Measurements from ENCODE around the gene ACTA1.

ACTA1 gene

DNA sequence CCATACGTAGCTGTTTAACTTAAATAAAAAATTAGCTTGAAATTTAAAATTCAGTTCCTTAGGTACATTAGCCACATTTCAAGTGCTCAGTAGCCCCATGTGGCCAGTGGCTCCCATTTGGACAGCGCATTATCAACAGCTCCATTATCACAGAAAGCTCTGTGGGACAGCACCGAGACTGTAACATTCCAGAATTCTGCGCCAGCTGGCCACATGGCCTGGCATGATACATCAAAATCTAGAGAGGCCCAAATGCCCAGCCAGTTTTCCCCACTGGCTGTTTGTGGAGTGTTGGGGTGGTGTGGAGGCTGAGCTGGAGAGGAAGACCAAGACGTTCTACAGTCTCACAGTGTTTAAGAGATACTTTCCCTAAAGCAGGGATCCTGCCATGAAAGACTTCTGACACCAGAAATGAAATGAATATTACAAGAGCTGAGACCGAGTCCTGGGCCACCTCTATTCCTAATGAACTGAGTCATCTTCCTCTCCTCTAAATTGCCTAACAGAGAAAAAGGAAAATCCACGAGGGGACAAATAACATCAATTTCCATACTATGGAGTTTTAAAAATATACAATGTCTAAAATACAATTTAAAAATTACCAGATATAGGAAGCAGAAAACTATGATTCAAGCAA lies 27.3 kb upstream of the ACTA1 start:
- no peak overlapping the region for H3K27ac ChIP-seq (ENCODE audit: low read length)
- H3K9me3 ChIP-seq (ENCODE audit: insufficient read depth, low read depth, low read length) = no peaks in the 10 kb centered on the region
- H3K4me3 ChIP-seq (ENCODE audit: low read length) = no peak overlapping the region
- H3K36me3 ChIP-seq (ENCODE audit: insufficient read depth, low read depth, low read length) = peaks cover 94% of the 10 kb centered on the region
- H3K27me3 ChIP-seq (ENCODE audit: insufficient read depth, low read length) = no peaks in the 10 kb centered on the region
- H3K4me1 ChIP-seq (ENCODE audit: insufficient read depth, low read length) = no peaks in the 10 kb centered on the region
- no peak overlapping the region for H3K9ac ChIP-seq (ENCODE audit: low read depth, low read length)

DNA sequence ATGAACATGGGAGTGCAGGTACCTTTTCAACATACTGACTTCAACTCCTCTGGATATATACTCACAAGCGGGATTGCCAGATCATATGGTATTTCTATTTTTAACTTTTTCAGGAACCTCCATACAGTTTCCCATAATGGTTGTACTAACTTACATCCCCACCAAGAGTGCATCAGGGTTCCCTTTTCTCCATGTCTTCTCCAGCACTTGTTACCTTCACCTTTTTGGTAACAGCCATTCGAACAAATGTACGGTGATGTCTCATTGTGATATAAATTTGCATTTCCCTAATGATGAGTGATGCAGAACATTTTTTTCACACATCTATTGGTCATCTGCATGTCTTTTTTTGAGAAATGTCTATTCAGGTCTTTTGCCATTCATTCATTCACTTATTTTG lies 25.9 kb upstream of the ACTA1 start:
- Histone ChIP-seq H3K9ac (ENCODE audit: low read depth, low read length) (no peak overlapping the region), H3K9me3 (ENCODE audit: insufficient read depth, low read depth, low read length) (no peaks in the 10 kb centered on the region), H3K4me1 (ENCODE audit: insufficient read depth, low read length) (no peaks in the 10 kb centered on the region), H3K36me3 (ENCODE audit: insufficient read depth, low read depth, low read length) (peaks cover 94% of the 10 kb centered on the region), H3K27ac (ENCODE audit: low read length) (no peak overlapping the region), H3K4me3 (ENCODE audit: low read length) (no peak overlapping the region), H3K27me3 (ENCODE audit: insufficient read depth, low read length) (no peaks in the 10 kb centered on the region)

DNA sequence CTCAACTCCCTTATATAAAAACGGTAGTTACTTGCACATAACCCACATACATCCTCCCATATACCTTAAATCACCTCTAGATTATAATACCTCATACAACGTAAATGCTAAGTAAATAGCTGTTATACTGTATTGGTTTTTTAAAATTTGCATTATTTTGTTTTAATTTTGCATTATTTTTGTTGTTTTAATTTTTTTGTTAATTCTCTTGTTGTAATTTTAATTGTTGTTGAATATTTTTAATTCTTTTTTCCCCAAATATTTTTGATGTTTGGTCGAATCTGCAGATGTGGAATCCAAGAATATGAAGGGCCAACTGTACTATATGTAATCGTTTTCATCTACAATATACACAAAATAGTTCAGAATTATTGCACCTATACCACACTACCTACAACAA lies 23.5 kb upstream of the ACTA1 start:
- Histone ChIP-seq H3K27me3 (ENCODE audit: insufficient read depth, low read length) (no peaks in the 10 kb centered on the region), H3K27ac (ENCODE audit: low read length) (no peak overlapping the region), H3K9me3 (ENCODE audit: insufficient read depth, low read depth, low read length) (no peaks in the 10 kb centered on the region), H3K4me1 (ENCODE audit: insufficient read depth, low read length) (no peaks in the 10 kb centered on the region), H3K9ac (ENCODE audit: low read depth, low read length) (no peak overlapping the region), H3K36me3 (ENCODE audit: insufficient read depth, low read depth, low read length) (peaks cover 75% of the 10 kb centered on the region), H3K4me3 (ENCODE audit: low read length) (no peak overlapping the region)

DNA sequence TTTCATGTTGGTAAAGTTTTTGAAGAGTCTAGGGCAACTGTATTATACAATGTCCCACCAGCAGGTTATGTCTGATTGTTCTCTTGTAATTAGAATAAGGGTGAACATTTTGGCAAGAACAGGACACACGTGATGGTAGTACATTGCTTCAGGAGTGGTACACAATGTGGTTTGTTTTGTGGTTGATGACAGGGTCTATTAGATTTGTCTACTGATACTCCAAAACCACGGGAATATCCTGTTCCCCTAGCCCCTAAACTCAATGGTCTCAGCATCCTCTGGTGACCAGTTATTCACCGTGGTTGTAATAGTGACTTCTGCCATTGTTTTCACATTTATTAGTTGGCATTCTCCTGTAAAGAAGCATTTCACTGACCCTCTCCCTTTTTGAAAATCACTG lies 22.1 kb upstream of the ACTA1 start:
- Histone ChIP-seq H3K27ac (ENCODE audit: low read length) (no peak overlapping the region), H3K9me3 (ENCODE audit: insufficient read depth, low read depth, low read length) (no peaks in the 10 kb centered on the region), H3K36me3 (ENCODE audit: insufficient read depth, low read depth, low read length) (peaks cover 75% of the 10 kb centered on the region), H3K27me3 (ENCODE audit: insufficient read depth, low read length) (no peaks in the 10 kb centered on the region), H3K4me1 (ENCODE audit: insufficient read depth, low read length) (no peaks in the 10 kb centered on the region), H3K9ac (ENCODE audit: low read depth, low read length) (no peak overlapping the region), H3K4me3 (ENCODE audit: low read length) (no peak overlapping the region)

DNA sequence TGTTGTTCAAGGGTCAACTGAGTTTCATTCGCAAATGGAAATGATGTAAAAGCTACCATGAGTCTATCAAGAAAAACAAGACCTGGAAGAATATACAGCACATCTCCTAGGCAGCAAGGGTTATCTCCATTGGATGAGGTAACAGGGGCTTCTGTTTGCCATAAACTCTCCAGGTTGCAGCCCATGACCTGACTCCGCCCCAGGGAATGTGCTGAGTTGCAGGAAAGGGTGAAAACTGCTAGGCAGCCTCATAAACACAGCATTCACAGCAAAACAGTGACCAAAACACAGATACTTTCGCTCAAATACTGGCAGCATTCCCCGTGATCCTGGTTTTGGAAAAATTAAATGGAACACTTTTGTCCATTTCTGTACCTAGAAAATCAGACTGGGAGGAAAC lies 20.2 kb upstream of the ACTA1 start:
- Histone ChIP-seq H3K9ac (ENCODE audit: low read depth, low read length) (no peak overlapping the region), H3K4me1 (ENCODE audit: insufficient read depth, low read length) (no peaks in the 10 kb centered on the region), H3K9me3 (ENCODE audit: insufficient read depth, low read depth, low read length) (no peaks in the 10 kb centered on the region), H3K27me3 (ENCODE audit: insufficient read depth, low read length) (no peaks in the 10 kb centered on the region), H3K27ac (ENCODE audit: low read length) (no peak overlapping the region), H3K4me3 (ENCODE audit: low read length) (no peak overlapping the region), H3K36me3 (ENCODE audit: insufficient read depth, low read depth, low read length) (peaks cover 70% of the 10 kb centered on the region)

DNA sequence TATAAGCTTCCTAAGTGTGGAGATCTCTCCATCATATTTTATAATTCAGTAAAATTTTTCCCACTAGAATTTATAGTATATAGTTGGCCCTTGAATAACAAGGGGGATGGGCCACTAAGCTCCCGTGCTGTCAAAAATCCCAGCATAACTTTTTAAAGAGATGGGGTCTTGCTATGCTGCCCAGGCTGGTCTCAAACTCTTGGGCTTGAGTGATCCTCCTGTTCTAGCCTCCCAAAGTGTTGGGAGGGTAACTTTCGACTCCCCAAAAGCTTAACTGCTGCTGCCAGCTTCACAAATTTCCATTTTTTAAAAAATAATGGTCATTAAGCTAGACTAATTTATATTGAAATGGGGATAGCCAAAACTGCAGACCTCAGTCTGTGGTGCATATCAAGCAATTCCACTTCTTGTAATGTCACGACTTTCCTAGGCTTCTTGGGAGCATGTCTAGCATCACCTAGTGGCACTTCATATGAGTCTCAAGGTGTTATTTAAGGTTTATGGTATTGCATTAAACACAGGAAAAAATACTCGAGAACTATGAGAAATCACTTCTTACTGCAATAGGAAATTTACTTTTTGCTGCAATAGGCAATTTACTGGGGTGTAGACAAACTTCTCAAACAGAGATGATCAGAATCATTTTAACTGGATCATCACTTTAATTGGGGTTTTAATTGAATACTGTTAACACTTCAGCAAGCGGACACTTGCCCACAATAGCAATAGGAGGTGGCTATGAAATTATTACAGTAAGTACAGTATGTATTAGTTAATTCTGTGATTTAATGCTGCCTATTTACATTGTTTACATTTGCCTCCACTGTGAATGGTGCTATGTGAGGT lies 19.3 kb upstream of the ACTA1 start:
- H3K4me3 ChIP-seq (ENCODE audit: low read length) = no peak overlapping the region
- H3K4me1 ChIP-seq (ENCODE audit: insufficient read depth, low read length) = no peaks in the 10 kb centered on the region
- no peaks in the 10 kb centered on the region for H3K9me3 ChIP-seq (ENCODE audit: insufficient read depth, low read depth, low read length)
- H3K27ac ChIP-seq (ENCODE audit: low read length) = no peak overlapping the region
- H3K36me3 ChIP-seq (ENCODE audit: insufficient read depth, low read depth, low read length) = peaks cover 69% of the 10 kb centered on the region
- no peak overlapping the region for H3K9ac ChIP-seq (ENCODE audit: low read depth, low read length)
- H3K27me3 ChIP-seq (ENCODE audit: insufficient read depth, low read length) = no peaks in the 10 kb centered on the region

DNA sequence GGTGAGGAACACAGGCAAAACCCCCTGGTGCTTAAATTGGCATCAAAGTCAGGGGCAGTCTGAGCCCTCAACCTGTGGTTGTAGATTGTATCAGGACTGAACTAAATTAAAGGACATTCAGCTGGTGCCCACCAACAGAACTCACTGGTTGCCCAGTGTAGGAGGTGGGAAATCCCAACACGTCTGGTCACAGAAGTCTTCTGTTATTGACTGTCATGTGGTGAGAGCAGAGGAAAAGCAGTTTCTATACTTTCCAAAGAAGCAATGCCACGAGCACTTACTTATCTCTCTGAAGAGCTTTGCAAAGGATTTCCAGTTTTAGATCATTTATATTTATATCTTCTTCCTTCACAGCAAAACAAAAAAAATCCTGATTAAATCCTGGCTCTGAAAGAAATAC lies 15.0 kb upstream of the ACTA1 start:
- no peaks in the 10 kb centered on the region for H3K9me3 ChIP-seq (ENCODE audit: insufficient read depth, low read depth, low read length)
- H3K4me3 ChIP-seq (ENCODE audit: low read length) = no peak overlapping the region
- no peaks in the 10 kb centered on the region for H3K27me3 ChIP-seq (ENCODE audit: insufficient read depth, low read length)
- peaks cover 67% of the 10 kb centered on the region for H3K36me3 ChIP-seq (ENCODE audit: insufficient read depth, low read depth, low read length)
- H3K27ac ChIP-seq (ENCODE audit: low read length) = no peak overlapping the region
- H3K9ac ChIP-seq (ENCODE audit: low read depth, low read length) = no peak overlapping the region
- no peaks in the 10 kb centered on the region for H3K4me1 ChIP-seq (ENCODE audit: insufficient read depth, low read length)

DNA sequence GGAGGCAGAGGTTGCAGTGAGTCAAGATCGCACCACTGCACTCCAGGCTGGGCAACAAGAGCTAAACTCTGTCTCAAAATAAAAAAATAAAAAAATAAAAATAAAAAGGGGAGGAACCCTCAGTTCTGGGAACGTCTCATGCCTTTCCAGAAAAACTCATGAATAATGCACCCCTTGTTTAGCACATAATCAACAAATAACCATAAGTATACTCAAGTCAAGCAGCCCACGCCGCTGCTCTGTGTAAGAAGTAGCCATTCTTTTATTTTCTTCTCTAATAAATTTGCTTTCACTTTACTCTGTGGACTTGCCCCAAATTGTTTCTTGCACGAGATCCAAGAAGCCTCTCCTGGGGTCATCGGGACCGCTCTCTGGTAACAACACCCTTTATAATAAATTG lies 14.5 kb upstream of the ACTA1 start:
- Histone ChIP-seq H3K9me3 (ENCODE audit: insufficient read depth, low read depth, low read length) (no peaks in the 10 kb centered on the region), H3K27me3 (ENCODE audit: insufficient read depth, low read length) (no peaks in the 10 kb centered on the region), H3K4me1 (ENCODE audit: insufficient read depth, low read length) (no peaks in the 10 kb centered on the region), H3K4me3 (ENCODE audit: low read length) (no peak overlapping the region), H3K36me3 (ENCODE audit: insufficient read depth, low read depth, low read length) (peaks cover 68% of the 10 kb centered on the region), H3K9ac (ENCODE audit: low read depth, low read length) (no peak overlapping the region), H3K27ac (ENCODE audit: low read length) (no peak overlapping the region)

DNA sequence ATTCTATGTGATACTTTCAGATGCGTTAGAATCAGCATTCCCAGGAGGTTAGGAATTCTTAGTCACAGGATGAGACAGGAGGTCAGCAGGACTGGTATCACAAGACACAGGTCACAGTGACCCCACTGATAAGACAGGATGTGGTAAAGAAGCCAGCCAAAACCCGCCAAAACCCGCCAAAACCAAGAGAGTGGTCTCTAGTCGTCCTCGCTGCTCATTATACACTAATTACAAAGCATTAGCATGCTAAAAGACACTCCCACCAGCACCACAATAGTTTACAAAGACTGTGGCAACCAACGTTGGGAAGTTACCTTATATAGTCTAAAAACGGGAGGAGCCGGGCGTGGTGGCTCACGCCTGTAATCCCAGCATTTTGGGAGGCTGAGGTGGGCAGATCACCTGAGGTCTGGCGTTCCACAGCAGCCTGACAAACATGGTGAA lies 13.9 kb upstream of the ACTA1 start:
- Histone ChIP-seq H3K4me1 (ENCODE audit: insufficient read depth, low read length) (no peaks in the 10 kb centered on the region), H3K27ac (ENCODE audit: low read length) (no peak overlapping the region), H3K4me3 (ENCODE audit: low read length) (no peak overlapping the region), H3K36me3 (ENCODE audit: insufficient read depth, low read depth, low read length) (peaks cover 73% of the 10 kb centered on the region), H3K27me3 (ENCODE audit: insufficient read depth, low read length) (no peaks in the 10 kb centered on the region), H3K9me3 (ENCODE audit: insufficient read depth, low read depth, low read length) (no peaks in the 10 kb centered on the region), H3K9ac (ENCODE audit: low read depth, low read length) (no peak overlapping the region)

DNA sequence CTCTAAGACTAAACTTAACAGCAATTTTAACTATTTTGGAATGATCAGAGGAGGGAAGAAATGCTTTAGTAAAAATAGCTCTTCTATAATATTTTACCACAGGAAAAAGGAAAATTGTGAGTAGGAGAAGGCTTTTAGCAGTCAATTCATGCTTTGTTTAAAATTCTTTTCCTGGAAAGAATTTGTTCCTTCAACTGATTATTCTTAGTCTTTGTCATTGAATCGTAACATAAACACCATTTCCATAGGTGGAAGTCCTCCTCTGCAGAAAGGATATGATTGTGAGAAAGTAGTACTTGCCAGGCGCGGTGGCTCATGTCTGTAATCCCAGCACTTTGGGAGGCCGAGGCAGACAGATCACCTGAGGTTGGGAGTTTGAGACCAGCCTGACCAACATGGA lies 11.9 kb upstream of the ACTA1 start:
- Histone ChIP-seq H3K27ac (ENCODE audit: low read length) (no peak overlapping the region), H3K4me3 (ENCODE audit: low read length) (no peak overlapping the region), H3K9ac (ENCODE audit: low read depth, low read length) (no peak overlapping the region), H3K9me3 (ENCODE audit: insufficient read depth, low read depth, low read length) (no peaks in the 10 kb centered on the region), H3K36me3 (ENCODE audit: insufficient read depth, low read depth, low read length) (peaks cover 72% of the 10 kb centered on the region), H3K27me3 (ENCODE audit: insufficient read depth, low read length) (no peaks in the 10 kb centered on the region), H3K4me1 (ENCODE audit: insufficient read depth, low read length) (no peaks in the 10 kb centered on the region)

DNA sequence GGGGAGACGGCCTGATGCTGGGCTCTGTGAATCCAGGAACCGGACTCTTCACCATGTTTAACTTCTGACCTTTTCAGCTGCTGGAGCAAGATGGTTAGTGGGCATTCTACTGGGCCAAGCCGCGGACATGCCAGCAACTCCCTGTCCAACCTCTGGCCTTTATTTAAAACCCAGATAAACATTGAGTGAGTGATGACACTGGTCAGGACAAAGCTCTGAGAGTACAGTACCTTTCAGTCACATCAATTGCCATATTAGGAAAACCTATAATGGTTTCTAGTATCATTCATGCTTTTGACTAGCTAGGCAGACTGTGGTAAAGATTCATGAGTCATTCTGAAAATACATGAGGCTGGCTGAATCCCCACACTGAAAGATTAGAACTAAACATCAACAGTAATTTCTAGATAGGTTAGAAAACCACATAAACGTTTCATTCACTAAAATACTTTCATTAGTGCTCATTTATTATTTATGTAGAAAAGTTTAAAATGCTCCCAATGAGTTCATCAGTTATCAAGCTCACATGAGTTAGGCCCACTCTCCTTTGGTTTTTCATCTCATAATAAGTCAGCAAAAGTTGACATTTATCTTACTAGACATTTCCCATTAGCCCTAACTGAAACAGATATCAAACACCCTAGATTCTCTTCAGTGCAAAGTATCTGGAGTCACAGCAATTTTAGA lies 7.1 kb upstream of the ACTA1 start:
- Histone ChIP-seq H3K9me3 (ENCODE audit: insufficient read depth, low read depth, low read length) (no peaks in the 10 kb centered on the region), H3K27ac (ENCODE audit: low read length) (no peak overlapping the region), H3K9ac (ENCODE audit: low read depth, low read length) (no peak overlapping the region), H3K4me1 (ENCODE audit: insufficient read depth, low read length) (no peaks in the 10 kb centered on the region), H3K27me3 (ENCODE audit: insufficient read depth, low read length) (peaks cover 11% of the 10 kb centered on the region), H3K36me3 (ENCODE audit: insufficient read depth, low read depth, low read length) (peaks cover 53% of the 10 kb centered on the region), H3K4me3 (ENCODE audit: low read length) (no peak overlapping the region)

DNA sequence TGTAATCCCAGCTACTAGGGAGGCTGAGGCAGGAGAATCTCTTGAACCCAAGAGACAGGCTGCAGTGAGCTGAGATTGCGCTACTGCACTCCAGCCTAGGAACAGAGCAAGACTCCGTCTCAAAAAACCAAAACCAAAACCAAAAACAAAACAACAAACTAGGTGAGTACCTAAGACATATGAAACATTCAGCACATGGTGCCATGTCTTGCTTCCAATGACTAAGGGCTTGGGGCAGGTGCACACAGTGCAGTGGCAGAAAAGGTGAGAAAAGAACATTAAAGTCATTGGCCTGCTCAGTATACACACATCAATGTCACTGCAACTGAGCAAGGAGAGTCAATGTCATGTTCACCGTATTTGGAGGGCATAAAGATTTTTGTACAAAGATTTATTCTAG lies 4.1 kb upstream of the ACTA1 start:
- Histone ChIP-seq H3K4me1 (ENCODE audit: insufficient read depth, low read length) (peaks cover 3% of the 10 kb centered on the region; the same call in 1 of the 2 replicates), H3K27me3 (ENCODE audit: insufficient read depth, low read length) (peaks cover 41% of the 10 kb centered on the region), H3K9ac (ENCODE audit: low read depth, low read length) (no peak overlapping the region), H3K9me3 (ENCODE audit: insufficient read depth, low read depth, low read length) (no peaks in the 10 kb centered on the region), H3K4me3 (ENCODE audit: low read length) (no peak overlapping the region), H3K27ac (ENCODE audit: low read length) (no peak overlapping the region), H3K36me3 (ENCODE audit: insufficient read depth, low read depth, low read length) (peaks cover 32% of the 10 kb centered on the region)
